Dermis microvascular lymphatic vessel endothelial cell (primary cell): ENCODE results near the gene SUSD6. TPM values are rescaled to one million over a fixed set of nuclear protein-coding genes. Genes with fewer than 3 reads are reported as not detected.
"Not testable (repeated sequence)": the region's sequence is repeated elsewhere in the genome, so short reads cannot be mapped to it uniquely, and the experiment has no call there.

Source experiments
- DNase-seq, 2 donors: peaks; one replicate each; pipeline versions ENCODE4 v3.0.0 to v3.0.0-alpha.2; 2010; ENCODE audit warnings: low read depth in 2 of 2
- total RNA-seq: library from RNA; depleted of rRNA; stranded (reverse); fragments of >200 nt; gene quantifications from 2 replicates; pipeline ENCODE4 v1.2.1, GENCODE V29; 2014

SUSD6 gene
- total RNA-seq, 1 donor from 2014 or later, result 9.1 TPM

DNA sequence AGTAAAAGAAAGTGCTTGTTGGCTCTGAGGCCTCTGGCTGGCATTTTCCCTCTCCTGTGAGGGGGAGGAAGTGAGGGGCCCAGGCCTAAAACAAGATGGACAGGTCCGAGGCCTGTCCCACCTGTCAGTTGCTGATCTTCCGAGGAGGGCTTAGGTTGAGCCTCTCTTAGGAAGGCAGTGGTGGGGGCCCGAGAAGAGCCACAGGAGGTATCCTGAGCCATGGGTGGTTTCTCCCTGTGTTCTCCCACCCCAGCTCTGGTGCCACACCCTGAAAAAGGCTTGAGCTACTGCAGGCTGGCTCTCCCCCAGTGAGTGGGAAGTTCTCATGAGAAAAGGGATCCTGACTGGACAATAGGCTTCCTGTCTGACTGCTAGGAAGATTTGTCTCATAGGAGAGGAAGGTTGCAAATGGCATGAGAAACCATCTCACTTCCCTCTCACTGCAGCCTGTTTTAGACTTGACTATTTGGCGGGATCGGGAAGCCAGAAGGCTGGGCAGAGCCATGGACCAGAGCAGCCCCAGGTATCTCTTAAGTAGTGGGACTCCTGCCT lies 83.4 kb downstream of the SUSD6 start:
- DNase-seq, result peak in 1 of 2 donors; percentile 89

- peak in 1 of 2 donors; percentile 77 for DNase-seq
Measured at GRCh38 chr14:69695322-69696203, 84.2 kb downstream of the SUSD6 start.

DNA sequence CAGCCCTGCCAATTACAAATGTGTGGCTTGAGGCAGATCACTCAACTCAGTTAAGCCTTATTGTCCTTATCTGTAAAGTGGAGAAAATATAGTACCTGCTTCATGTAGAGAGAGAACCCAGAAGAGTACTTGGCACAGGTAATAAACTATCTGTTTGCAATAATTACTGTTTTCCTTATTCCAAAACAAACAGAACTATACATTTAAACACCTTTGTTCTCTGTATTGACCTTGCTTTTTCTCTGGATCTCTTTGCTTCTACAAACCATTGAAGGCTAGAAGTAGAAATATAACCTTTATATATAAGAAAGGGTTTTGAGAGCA lies 84.8 kb downstream of the SUSD6 start:
- DNase-seq, result no peak

- DNase-seq, result no peak
Measured at GRCh38 chr14:69696633-69697557, 85.5 kb downstream of the SUSD6 start.

DNA sequence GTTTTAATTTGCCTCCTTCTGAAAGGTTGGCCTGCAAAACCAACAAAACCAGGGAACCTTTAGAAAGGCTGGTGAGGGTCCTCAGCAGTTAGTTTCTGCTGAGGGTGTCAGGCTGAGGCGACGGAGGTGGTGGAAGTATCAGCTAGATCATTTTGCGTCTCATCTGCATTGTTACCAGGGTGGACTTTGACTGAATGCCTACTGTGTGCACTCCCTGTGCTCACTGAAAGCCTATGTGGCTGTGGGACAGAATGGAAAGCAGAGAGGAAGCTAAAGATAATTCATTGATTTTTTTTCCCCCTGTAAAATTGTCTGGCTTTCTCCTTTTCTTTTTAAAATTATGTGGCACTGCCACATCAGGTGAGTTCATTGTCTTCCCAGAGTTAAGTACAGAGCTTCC lies 87.2 kb downstream of the SUSD6 start:
- no peak for DNase-seq

GRCh38 chr14:69699243-69699642 lies 87.8 kb downstream of the SUSD6 start:
- DNase-seq, result not testable (repeated sequence)

GRCh38 chr14:69699748-69700303 lies 88.4 kb downstream of the SUSD6 start:
- DNase-seq, result no peak

GRCh38 chr14:69700575-69700974 lies 89.2 kb downstream of the SUSD6 start:
- DNase-seq, result no peak

DNA sequence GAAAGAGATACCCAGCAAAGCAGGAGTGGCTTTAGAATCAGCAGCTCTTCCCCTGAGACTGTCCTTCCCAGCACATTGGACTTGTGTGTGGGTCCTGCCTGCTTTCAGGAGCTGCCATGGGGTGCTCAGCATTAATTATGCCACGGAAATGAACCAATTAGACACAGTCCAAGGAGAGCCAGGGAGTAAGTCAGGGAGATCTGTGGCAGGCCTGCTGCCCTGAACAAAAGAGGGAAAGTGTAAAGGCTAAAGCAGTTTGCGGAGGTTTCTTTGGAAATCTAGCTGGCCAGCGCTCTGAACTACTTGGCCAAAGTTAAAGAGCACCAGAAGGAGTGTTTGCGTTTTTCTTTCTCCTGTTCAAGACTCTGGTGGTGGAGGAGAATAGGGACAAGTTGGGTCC lies 89.9 kb downstream of the SUSD6 start:
- no peak for DNase-seq

DNA sequence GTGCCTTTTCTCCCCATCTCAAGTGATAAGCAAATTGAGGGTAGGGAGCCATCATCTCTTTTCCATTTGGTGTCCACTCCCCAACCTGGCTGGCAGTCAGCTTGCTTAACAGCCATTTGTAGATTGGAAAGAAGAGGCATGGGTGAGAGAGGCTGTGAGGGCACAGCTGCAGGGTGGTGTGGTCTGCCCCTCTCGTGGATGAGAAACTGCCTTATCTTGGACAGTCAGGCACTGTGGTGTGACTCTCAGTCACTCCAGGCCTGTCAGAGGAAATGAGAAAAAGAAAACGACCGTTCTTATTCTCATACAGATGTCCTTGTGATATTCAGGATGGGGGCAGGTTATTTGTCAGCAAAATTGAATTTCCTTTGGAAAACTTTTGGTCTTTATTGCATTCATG lies 90.5 kb downstream of the SUSD6 start:
- DNase-seq, result peak in 1 of 2 donors; percentile 77

DNA sequence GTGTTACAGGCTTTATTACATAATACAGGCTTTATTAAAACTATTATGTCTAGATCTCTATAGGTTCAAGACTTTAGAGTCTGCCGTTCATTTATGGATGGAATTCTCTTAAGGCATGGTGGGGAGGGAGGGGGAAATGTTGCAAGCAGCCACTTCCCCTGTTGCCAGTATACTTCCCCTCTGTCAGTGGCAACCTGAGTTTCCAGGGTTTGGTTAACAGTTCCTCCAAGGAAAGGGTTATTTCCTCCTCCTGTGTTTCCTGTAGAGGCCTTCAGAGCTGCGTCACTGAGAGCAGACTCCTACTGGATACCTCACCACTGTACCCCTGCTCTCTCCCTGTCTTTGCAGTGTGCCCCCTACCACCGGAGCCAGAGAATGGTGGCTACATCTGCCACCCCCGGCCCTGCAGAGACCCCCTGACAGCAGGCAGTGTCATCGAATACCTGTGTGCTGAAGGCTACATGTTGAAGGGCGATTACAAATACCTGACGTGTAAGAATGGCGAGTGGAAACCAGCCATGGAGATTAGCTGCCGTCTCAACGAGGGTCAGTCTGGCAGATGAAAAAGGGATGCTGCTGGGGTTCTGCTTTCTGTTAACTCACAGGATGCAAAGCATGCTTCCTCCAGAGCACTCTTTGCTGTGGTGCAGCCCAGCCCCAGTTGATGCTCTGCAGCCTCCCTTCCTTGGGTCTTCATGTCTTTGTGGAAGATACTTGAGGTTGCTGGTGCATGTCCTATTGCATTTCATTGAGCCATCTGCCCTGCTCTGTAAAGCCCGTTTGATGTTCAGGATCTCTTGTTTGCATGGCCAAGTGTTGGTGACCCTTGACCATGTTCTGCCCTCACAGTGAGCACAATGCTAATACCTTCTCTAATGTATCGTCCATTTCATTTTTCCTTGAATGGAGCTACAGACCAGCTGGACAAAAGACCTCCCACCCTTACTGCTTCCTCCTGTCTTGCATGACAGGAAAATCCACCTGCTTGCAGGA lies 91.9 kb downstream of the SUSD6 start:
- peak in 1 of 2 donors; percentile 34 for DNase-seq

DNA sequence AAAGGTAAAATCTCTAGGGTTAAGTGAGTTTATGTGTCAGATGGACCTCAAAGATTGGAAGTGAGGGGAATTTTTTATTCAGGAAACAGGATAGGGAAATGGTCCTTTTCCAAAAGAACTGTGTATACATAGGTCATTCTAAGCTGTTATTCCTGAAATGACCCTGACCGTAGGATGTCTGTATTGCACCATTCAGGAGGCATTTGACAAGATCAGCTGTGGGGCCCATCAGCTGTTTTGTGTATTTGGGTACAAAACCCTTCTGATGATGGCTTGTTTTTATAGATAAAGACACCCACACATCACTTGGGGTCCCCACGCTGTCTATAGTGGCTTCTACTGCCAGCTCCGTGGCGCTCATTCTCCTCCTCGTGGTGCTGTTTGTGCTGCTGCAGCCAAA lies 92.9 kb downstream of the SUSD6 start:
- no peak for DNase-seq

DNA sequence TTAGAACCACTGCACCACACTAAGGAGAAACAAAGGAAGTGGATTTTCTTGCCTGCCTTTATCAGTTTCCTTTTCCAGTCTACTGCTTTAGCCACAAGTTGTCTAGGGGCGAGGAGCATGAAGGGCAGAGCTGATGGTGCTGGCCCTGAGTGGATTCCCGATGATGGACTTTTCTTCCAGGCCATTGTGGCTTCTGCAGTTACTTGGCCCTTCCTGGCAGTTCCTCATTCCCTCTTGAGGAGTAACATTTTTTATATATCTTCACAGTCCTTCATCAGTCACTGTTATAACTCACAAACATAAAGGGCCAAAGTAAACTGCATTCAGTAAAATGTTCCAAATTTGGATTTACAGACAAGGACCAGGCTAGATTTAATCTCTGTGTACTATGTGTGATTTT lies 94.3 kb downstream of the SUSD6 start:
- DNase-seq, result no peak

DNA sequence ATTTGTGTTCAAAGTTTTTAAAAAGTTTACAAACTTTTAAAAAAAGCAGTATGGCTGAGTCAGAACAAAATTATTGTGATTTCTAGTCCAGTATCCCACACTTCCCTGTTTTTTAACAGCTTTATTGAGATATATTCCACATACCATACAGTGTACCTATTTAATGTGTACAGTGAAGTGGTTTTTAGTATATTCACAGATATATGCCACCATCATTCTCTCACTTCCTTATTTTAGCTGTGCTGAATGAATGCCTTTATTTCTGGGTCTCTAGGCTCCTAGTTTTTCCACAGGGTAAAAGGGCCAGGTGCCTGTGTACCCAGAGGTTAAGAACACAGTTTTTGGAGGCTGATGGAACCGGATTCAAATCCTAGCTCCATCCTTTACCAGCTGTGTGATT lies 96.7 kb downstream of the SUSD6 start:
- no peak for DNase-seq

DNA sequence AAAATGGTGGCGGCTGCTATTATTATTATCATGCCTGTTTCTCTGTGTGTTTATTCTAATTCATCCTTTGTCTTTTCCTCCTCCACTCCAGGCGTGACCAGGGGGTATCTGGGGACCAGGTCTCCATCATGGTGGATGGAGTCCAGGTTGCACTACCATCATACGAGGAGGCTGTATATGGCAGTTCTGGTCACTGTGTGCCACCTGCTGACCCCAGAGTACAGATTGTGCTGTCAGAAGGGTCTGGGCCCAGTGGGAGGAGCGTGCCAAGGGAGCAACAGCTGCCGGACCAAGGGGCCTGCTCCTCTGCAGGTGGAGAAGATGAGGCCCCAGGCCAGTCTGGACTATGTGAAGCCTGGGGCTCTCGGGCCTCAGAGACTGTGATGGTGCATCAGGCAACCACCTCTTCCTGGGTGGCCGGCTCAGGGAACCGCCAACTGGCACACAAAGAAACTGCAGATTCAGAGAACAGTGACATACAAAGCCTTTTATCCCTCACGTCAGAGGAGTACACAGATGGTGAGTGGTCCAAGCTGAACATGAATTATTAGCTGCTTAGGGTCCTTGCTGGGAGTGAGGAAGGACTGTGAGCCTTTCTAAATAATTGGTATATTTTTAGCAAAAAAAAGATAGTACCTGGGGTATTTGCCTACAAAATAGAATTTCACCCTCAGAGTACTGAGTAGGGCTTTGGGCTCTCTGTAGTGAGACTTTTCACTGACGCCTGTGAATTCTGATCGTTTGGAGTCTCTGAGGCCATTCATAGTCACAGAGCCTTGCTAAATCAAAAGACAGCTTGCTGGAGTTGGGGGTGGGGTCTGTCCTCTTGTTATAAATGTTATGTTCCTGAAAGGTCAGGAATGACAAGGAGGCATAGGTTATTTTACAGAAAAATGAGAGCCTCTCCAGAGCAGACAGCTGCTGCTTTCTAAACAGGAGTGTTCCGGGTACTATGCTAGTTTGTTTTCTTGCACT lies 97.5 kb downstream of the SUSD6 start:
- DNase-seq, result no peak

DNA sequence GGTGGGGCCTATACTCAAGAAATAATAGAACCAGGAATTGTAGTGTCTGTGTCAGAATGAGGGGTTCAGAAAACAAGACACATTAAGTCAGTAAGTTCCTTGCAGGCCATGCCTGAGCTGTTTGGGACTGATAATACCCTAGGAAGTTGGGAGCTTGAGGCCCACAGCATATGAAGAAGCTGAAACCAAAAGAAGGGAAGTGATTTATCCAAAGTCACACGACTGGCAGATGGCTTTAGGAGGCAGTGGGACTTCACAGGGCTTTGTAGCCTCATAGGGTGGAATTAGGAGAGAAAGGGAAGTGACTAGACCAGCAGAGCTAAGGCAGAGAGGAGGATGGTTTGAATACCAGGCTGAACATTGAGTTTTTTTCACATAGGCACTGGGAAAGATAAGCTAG lies 99.0 kb downstream of the SUSD6 start:
- no peak for DNase-seq

GRCh38 chr14:69711065-69711464 lies 99.7 kb downstream of the SUSD6 start:
- no peak for DNase-seq

GRCh38 chr14:69711477-69711876 lies 100.1 kb downstream of the SUSD6 start:
- no peak for DNase-seq

GRCh38 chr14:69711881-69712560 lies 100.6 kb downstream of the SUSD6 start:
- no peak for DNase-seq
